ENCODE data around the gene GLRA2. TPM values are rescaled to one million over a fixed set of nuclear protein-coding genes. Genes with fewer than 3 reads are reported as not detected.
"Not testable (repeated sequence)": the region's sequence is repeated elsewhere in the genome, so short reads cannot be mapped to it uniquely, and the experiment has no call there.

The GLRA2 gene
- total RNA-seq, 1 donor from 2014 or later = not detected

DNA sequence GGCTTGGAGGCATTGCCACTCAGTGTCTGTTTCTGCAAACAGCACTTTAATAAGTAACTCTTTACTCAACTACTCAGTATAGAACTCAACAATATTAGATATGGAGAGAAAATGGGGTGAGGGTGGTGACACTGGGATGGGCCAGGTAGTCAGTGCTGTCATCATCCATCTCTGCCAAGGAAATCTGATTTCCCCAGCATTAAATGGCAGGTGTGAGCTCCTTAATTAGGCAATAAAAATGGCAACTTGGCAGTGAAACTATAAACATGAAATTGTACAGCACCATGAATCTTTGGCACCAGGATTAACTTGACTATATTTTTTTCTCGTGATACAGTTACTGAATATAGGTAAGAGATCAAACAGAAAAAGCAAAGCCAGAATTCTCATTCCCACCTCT lies 146.2 kb downstream of the GLRA2 start:
- no peak overlapping the region for H3K27ac ChIP-seq
- Mint-ChIP-seq H3K36me3 (no peaks in the 10 kb centered on the region), H3K27me3 (ENCODE audit: insufficient read depth, low read depth) (peaks cover 2% of the 10 kb centered on the region), H3K27ac (no peak overlapping the region), H3K4me1 (peaks cover 11% of the 10 kb centered on the region), H3K4me3 (no peak overlapping the region), H3K9me3 (no peaks in the 10 kb centered on the region)
- H3K9ac ChIP-seq = no peak overlapping the region
- no peaks in the 10 kb centered on the region for H4K20me1 ChIP-seq (ENCODE audit: low read depth)
- no peak overlapping the region for H3K4me2 ChIP-seq
- H3K9me3 ChIP-seq (ENCODE audit: low read depth) = no peaks in the 10 kb centered on the region
- H3F3A ChIP-seq (ENCODE audit: low read depth) = no peaks in the 10 kb centered on the region
- no peaks in the 10 kb centered on the region for H3K27me3 ChIP-seq
- H3K4me1 ChIP-seq = no peaks in the 10 kb centered on the region
- H3K36me3 ChIP-seq = no peaks in the 10 kb centered on the region
- H3K4me3 ChIP-seq = no peak overlapping the region
- DNase-seq (ENCODE audit: low spot score) = no peak
- H2AFZ ChIP-seq (replicated peaks) = no peak overlapping the region
- H3K79me2 ChIP-seq (ENCODE audit: low read depth) = no peaks in the 10 kb centered on the region
- TF ChIP-seq EZH2 (IDR thresholded peaks at IDR 0.05) (no peak), EZH2phosphoT487 (IDR thresholded peaks at IDR 0.05) (no peak)
- TF ChIP-seq, protein P1, sequence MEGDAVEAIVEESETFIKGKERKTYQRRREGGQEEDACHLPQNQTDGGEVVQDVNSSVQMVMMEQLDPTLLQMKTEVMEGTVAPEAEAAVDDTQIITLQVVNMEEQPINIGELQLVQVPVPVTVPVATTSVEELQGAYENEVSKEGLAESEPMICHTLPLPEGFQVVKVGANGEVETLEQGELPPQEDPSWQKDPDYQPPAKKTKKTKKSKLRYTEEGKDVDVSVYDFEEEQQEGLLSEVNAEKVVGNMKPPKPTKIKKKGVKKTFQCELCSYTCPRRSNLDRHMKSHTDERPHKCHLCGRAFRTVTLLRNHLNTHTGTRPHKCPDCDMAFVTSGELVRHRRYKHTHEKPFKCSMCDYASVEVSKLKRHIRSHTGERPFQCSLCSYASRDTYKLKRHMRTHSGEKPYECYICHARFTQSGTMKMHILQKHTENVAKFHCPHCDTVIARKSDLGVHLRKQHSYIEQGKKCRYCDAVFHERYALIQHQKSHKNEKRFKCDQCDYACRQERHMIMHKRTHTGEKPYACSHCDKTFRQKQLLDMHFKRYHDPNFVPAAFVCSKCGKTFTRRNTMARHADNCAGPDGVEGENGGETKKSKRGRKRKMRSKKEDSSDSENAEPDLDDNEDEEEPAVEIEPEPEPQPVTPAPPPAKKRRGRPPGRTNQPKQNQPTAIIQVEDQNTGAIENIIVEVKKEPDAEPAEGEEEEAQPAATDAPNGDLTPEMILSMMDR (IDR thresholded peaks at IDR 0.05) = no peak

DNA sequence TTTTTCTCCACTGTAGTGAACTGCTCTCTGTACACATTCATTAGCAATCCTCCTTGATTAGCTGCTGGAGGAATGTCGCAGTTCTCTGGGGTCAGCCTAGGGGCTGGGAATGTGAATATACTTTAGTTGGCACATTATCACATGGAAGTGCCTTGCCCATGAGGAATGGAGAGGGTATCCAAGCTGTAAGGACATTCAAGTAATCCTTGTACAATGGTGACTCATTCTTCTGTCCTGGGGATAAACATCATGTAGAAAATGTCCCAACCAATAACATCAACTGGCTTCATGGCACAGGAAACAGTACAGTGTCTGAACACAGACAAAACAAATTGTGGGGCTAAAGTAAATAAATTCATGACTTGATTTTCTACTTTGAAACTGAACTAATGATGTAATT lies 147.1 kb downstream of the GLRA2 start:
- Mint-ChIP-seq H3K4me3 (no peak overlapping the region), H3K4me1 (peaks cover 11% of the 10 kb centered on the region), H3K9me3 (no peaks in the 10 kb centered on the region), H3K27me3 (ENCODE audit: insufficient read depth, low read depth) (peaks cover 2% of the 10 kb centered on the region), H3K27ac (no peak overlapping the region), H3K36me3 (no peaks in the 10 kb centered on the region)
- TF ChIP-seq EZH2phosphoT487 (IDR thresholded peaks at IDR 0.05) (no peak), EZH2 (IDR thresholded peaks at IDR 0.05) (no peak)
- TF ChIP-seq, protein P1 (IDR thresholded peaks at IDR 0.05) = no peak
- no peaks in the 10 kb centered on the region for H3K4me1 ChIP-seq
- no peaks in the 10 kb centered on the region for H4K20me1 ChIP-seq (ENCODE audit: low read depth)
- no peak overlapping the region for H3K27ac ChIP-seq
- H3K79me2 ChIP-seq (ENCODE audit: low read depth) = no peaks in the 10 kb centered on the region
- H3K4me3 ChIP-seq = no peak overlapping the region
- no peaks in the 10 kb centered on the region for H3K36me3 ChIP-seq
- H3K9me3 ChIP-seq (ENCODE audit: low read depth) = no peaks in the 10 kb centered on the region
- no peak overlapping the region for H3K9ac ChIP-seq
- H3K4me2 ChIP-seq = no peak overlapping the region
- no peak for DNase-seq (ENCODE audit: low spot score)
- no peak overlapping the region for H2AFZ ChIP-seq (replicated peaks)
- H3K27me3 ChIP-seq = no peaks in the 10 kb centered on the region
- no peaks in the 10 kb centered on the region for H3F3A ChIP-seq (ENCODE audit: low read depth)

DNA sequence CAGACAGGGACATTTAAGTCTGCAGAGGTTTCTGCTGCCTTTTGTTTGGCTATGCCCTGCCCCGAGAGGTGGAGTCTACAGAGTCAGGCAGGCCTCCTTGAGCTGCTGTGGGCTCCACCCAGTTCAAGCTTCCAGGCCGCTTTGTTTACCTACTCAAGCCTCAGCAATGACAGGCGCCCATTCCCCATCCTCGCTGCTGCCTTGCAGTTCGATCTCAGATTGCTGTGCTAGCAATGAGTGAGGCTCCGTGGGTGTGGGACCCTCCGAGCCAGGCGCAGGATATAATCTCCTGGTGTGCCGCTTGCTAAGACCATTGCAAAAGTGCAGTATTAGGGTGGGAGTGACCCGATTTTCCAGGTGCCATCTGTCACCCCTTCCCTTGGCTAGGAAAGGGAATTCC lies 159.0 kb downstream of the GLRA2 start:
- H3K27ac Mint-ChIP-seq; DNase-seq (ENCODE audit: low spot score); H3K4me1 ChIP-seq; H3K4me1 Mint-ChIP-seq; H2AFZ ChIP-seq (replicated peaks); H3K27me3 ChIP-seq; H3K36me3 ChIP-seq; H4K20me1 ChIP-seq (ENCODE audit: low read depth); H3K79me2 ChIP-seq (ENCODE audit: low read depth); H3K4me3 Mint-ChIP-seq; H3K27ac ChIP-seq; H3K27me3 Mint-ChIP-seq (ENCODE audit: insufficient read depth, low read depth); H3K36me3 Mint-ChIP-seq; H3K9me3 ChIP-seq (ENCODE audit: low read depth); H3F3A ChIP-seq (ENCODE audit: low read depth); H3K4me2 ChIP-seq; H3K4me3 ChIP-seq; H3K9ac ChIP-seq: not testable (repeated sequence)
- H3K9me3 Mint-ChIP-seq = peaks cover 14% of the 10 kb centered on the region

DNA sequence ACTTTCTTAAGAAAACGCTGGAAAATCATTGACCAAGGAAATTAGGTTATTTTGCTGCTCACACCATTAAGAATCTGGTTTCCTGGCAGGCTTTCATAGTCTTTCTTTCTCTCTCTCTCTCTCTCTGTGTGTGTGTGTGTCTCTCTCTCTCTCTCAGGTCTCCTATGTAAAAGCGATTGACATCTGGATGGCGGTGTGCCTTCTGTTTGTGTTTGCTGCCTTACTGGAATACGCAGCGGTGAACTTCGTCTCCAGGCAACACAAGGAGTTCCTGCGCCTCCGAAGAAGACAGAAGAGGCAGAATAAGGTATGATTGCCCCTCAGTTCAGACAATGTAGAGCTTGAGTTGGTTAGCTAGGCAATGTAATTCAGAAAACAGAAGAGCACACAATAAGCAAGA lies 161.2 kb downstream of the GLRA2 start:
- Histone ChIP-seq H3K27me3 (no peaks in the 10 kb centered on the region), H3K4me1 (no peaks in the 10 kb centered on the region), H4K20me1 (ENCODE audit: low read depth) (no peaks in the 10 kb centered on the region), H3K9me3 (ENCODE audit: low read depth) (peaks cover 4% of the 10 kb centered on the region), H2AFZ (replicated peaks) (no peak overlapping the region), H3K27ac (no peak overlapping the region), H3K9ac (no peak overlapping the region), H3K4me3 (no peak overlapping the region), H3K36me3 (no peaks in the 10 kb centered on the region), H3K4me2 (no peak overlapping the region), H3F3A (ENCODE audit: low read depth) (no peaks in the 10 kb centered on the region), H3K79me2 (ENCODE audit: low read depth) (no peaks in the 10 kb centered on the region)
- no peaks in the 10 kb centered on the region for H3K36me3 Mint-ChIP-seq
- peaks cover 3% of the 10 kb centered on the region for H3K27me3 Mint-ChIP-seq (ENCODE audit: insufficient read depth, low read depth)
- peaks cover 14% of the 10 kb centered on the region for H3K9me3 Mint-ChIP-seq
- no peak overlapping the region for H3K4me3 Mint-ChIP-seq
- no peaks in the 10 kb centered on the region for H3K4me1 Mint-ChIP-seq
- no peak overlapping the region for H3K27ac Mint-ChIP-seq
- DNase-seq (ENCODE audit: low spot score) = no peak
- TF ChIP-seq, protein P1 (IDR thresholded peaks at IDR 0.05) = no peak
- TF ChIP-seq EZH2 (IDR thresholded peaks at IDR 0.05) (no peak), EZH2phosphoT487 (IDR thresholded peaks at IDR 0.05) (no peak)

Data from neural progenitor cell (in vitro differentiated cells).